SK-N-MC (cell line): ENCODE measurements around the gene SMARCA1.

Experiments used
- DNase-seq: peaks from one replicate; pipeline ENCODE4 v3.0.0-alpha.2; 2011; ENCODE audit warnings: low read depth, low spot score
- H3K27ac ChIP-seq: fragments of 200-600 bp; sonication (generic); 2 replicates; pipeline ENCODE4 v1.5.1; 2016; ENCODE audit warnings: mixed run types
- H3K36me3 ChIP-seq: fragments of 200-600 bp; sonication (generic); 2 replicates; pipeline ENCODE4 v1.6.1; 2017; ENCODE audit warnings: antibody characterized with exemption, low read length, mixed read lengths; ENCODE audit not compliant: insufficient read depth
- H3K4me3 ChIP-seq: fragments of 200-600 bp; sonication (generic); 2 replicates; pipeline ENCODE4 v1.5.1; 2016
- H3K9ac ChIP-seq: fragments of 200-600 bp; sonication (generic); 2 replicates; pipeline ENCODE4 v1.8.0; 2017; ENCODE audit warnings: mixed run types, mixed read lengths; ENCODE audit not compliant: insufficient read length
- H3K9me3 ChIP-seq: fragments of 200-600 bp; sonication (generic); 2 replicates; pipeline ENCODE4 v1.6.1; 2017; ENCODE audit warnings: low read depth, mild to moderate bottlenecking, antibody characterized with exemption, low read length, moderate library complexity, mixed read lengths
- EZH2 ChIP-seq: fragments of 200-600 bp; sonication (generic); IDR thresholded peaks from one replicate; pipeline ENCODE4 v1.6.1; 2017; ENCODE audit warnings: antibody characterized with exemption
- FOXP2 ChIP-seq: optimal IDR thresholded peaks from 2 replicates; pipeline ENCODE3; 2011; ENCODE audit warnings: mild to moderate bottlenecking, moderate library complexity; ENCODE audit not compliant: insufficient read depth; ENCODE audit errors: extremely low read length, control extremely low read depth
- POLR2AphosphoS5 ChIP-seq: IDR thresholded peaks from 2 replicates; pipeline ENCODE4 v1.6.1; 2012; ENCODE audit warnings: mild to moderate bottlenecking, low read depth, low read length, borderline replicate concordance

The SMARCA1 gene

GRCh38 chrX:129461801-129462456 is 61.4 kb downstream of the SMARCA1 start:
- no peak for DNase-seq
- peak overlapping the region; percentile 37 for H3K9ac ChIP-seq
- no peak for TF ChIP-seq FOXP2
- TF ChIP-seq POLR2AphosphoS5 = no peak
- TF ChIP-seq EZH2 = no peak
- H3K36me3 ChIP-seq = no peaks in the 10 kb centered on the region
- H3K4me3 ChIP-seq = no peak overlapping the region
- no peaks in the 10 kb centered on the region for H3K9me3 ChIP-seq
- H3K27ac ChIP-seq = no peak overlapping the region; the same call in 1 of the 2 replicates

- Histone ChIP-seq H3K36me3 (no peaks in the 10 kb centered on the region), H3K9ac (no peak overlapping the region), H3K9me3 (no peaks in the 10 kb centered on the region), H3K4me3 (no peak overlapping the region), H3K27ac (no peak overlapping the region)
- TF ChIP-seq FOXP2 = no peak
- TF ChIP-seq EZH2 = no peak
- TF ChIP-seq POLR2AphosphoS5 = no peak
- no peak for DNase-seq
Measured at GRCh38 chrX:129452523-129452922, 70.8 kb downstream of the SMARCA1 start.

- H3K4me3 ChIP-seq = no peak overlapping the region
- H3K36me3 ChIP-seq = no peaks in the 10 kb centered on the region
- no peak for DNase-seq
- H3K9ac ChIP-seq = no peak overlapping the region
- H3K9me3 ChIP-seq = no peaks in the 10 kb centered on the region
- no peak for TF ChIP-seq EZH2
- TF ChIP-seq POLR2AphosphoS5 = no peak
- no peak for TF ChIP-seq FOXP2
- H3K27ac ChIP-seq = no peak overlapping the region
Measured at GRCh38 chrX:129450123-129450522, 73.2 kb downstream of the SMARCA1 start.

GRCh38 chrX:129449148-129449547 is 74.1 kb downstream of the SMARCA1 start:
- Histone ChIP-seq H3K27ac (no peak overlapping the region), H3K36me3 (no peaks in the 10 kb centered on the region), H3K9ac (no peak overlapping the region), H3K4me3 (no peak overlapping the region), H3K9me3 (no peaks in the 10 kb centered on the region)
- DNase-seq = no peak
- no peak for TF ChIP-seq POLR2AphosphoS5
- TF ChIP-seq EZH2 = no peak
- no peak for TF ChIP-seq FOXP2

- no peak overlapping the region for H3K9ac ChIP-seq
- H3K4me3 ChIP-seq = no peak overlapping the region
- H3K36me3 ChIP-seq = no peaks in the 10 kb centered on the region
- no peak for DNase-seq
- TF ChIP-seq FOXP2 (no peak), POLR2AphosphoS5 (no peak), EZH2 (no peak)
- H3K27ac ChIP-seq = no peak overlapping the region
- no peaks in the 10 kb centered on the region for H3K9me3 ChIP-seq
Measured at GRCh38 chrX:129445436-129445835, 77.9 kb downstream of the SMARCA1 start.

- Histone ChIP-seq H3K36me3 (no peaks in the 10 kb centered on the region), H3K9me3 (no peaks in the 10 kb centered on the region), H3K27ac (no peak overlapping the region), H3K4me3 (no peak overlapping the region), H3K9ac (no peak overlapping the region)
- DNase-seq = no peak
- TF ChIP-seq POLR2AphosphoS5 (no peak), EZH2 (no peak), FOXP2 (no peak)
Measured at GRCh38 chrX:129433945-129434344, 89.3 kb downstream of the SMARCA1 start.

- Histone ChIP-seq H3K9me3 (no peaks in the 10 kb centered on the region), H3K9ac (no peak overlapping the region), H3K36me3 (no peaks in the 10 kb centered on the region), H3K4me3 (no peak overlapping the region), H3K27ac (no peak overlapping the region)
- TF ChIP-seq FOXP2 = no peak
- TF ChIP-seq EZH2 = no peak
- TF ChIP-seq POLR2AphosphoS5 = no peak
- no peak for DNase-seq
Measured at GRCh38 chrX:129433461-129433860, 89.8 kb downstream of the SMARCA1 start.

- Histone ChIP-seq H3K27ac (no peak overlapping the region), H3K9me3 (no peaks in the 10 kb centered on the region), H3K36me3 (no peaks in the 10 kb centered on the region), H3K4me3 (no peak overlapping the region), H3K9ac (no peak overlapping the region)
- TF ChIP-seq EZH2 = no peak
- TF ChIP-seq FOXP2 = no peak
- TF ChIP-seq POLR2AphosphoS5 = no peak
- DNase-seq = no peak
Measured at GRCh38 chrX:129427267-129427666, 96.0 kb downstream of the SMARCA1 start.

- Histone ChIP-seq H3K27ac (no peak overlapping the region), H3K9me3 (no peaks in the 10 kb centered on the region), H3K4me3 (no peak overlapping the region), H3K9ac (no peak overlapping the region), H3K36me3 (no peaks in the 10 kb centered on the region)
- DNase-seq = no peak
- TF ChIP-seq POLR2AphosphoS5 (no peak), FOXP2 (no peak), EZH2 (no peak)
Measured at GRCh38 chrX:129423191-129423590, 100.1 kb downstream of the SMARCA1 start.
